OCI-LY7 (cell line): ENCODE measurements around the gene PIK3CG. TPM values are rescaled to one million over a fixed set of nuclear protein-coding genes. Genes with fewer than 3 reads are reported as not detected.

ENCODE experiments used
- BruUV-seq: library from RNA; stranded (reverse); fragments of 400-500 nt; replicated peaks from 2 replicates; lab custom pipeline; 2021; lab: Mats Ljungman, UMichigan
- CTCF ChIA-PET: fragments of 300-600 bp; sonication (Branson Sonifier 250); formaldehyde crosslinking; loops from one replicate; lab custom pipeline; 2022; ENCODE audit warnings: antibody characterized with exemption; ENCODE audit not compliant: unreplicated experiment; lab: Charles Lee
- POLR2A ChIA-PET: fragments of 300-600 bp; sonication (Branson Sonifier 250); formaldehyde crosslinking; loops from one replicate; lab custom pipeline; 2022; ENCODE audit warnings: antibody characterized with exemption; lab: Charles Lee
- DNase-seq: peaks from one replicate; pipeline ENCODE4 v3.0.0-alpha.2; 2015; ENCODE audit warnings: low spot score
- H2AFZ ChIP-seq: fragments of 200-600 bp; sonication (generic), shearing (Covaris generic); 2 replicates; pipeline ENCODE4 v1.6.1; 2014; ENCODE audit warnings: mild to moderate bottlenecking, antibody characterized with exemption, low read length, moderate library complexity
- H3K27ac ChIP-seq: fragments of 200-600 bp; sonication (generic); 2 replicates; pipeline ENCODE4 v1.5.1; 2014; ENCODE audit warnings: mixed run types, low read depth, mild to moderate bottlenecking, moderate library complexity, low read length, inconsistent platforms; ENCODE audit not compliant: poor library complexity, severe bottlenecking
- H3K36me3 ChIP-seq: fragments of 200-600 bp; sonication (generic); 2 replicates; pipeline ENCODE4 v1.6.1; 2014; ENCODE audit warnings: mild to moderate bottlenecking, antibody characterized with exemption, low read length, moderate library complexity, mixed read lengths; ENCODE audit not compliant: insufficient read depth
- H3K4me1 ChIP-seq: fragments of 200-600 bp; sonication (generic); 2 replicates; pipeline ENCODE4 v1.5.1; 2014; ENCODE audit warnings: mild to moderate bottlenecking, low read length; ENCODE audit not compliant: insufficient read depth, poor library complexity, severe bottlenecking
- H3K4me2 ChIP-seq: fragments of 200-600 bp; sonication (generic); 2 replicates; pipeline ENCODE4 v1.6.1; 2014; ENCODE audit warnings: mild to moderate bottlenecking, low read length
- H3K4me3 ChIP-seq: fragments of 200-600 bp; sonication (generic); 2 replicates; pipeline ENCODE4 v1.5.1; 2014; ENCODE audit warnings: mild to moderate bottlenecking, low read depth, low read length; ENCODE audit not compliant: poor library complexity, severe bottlenecking
- H3K79me2 ChIP-seq: fragments of 200-600 bp; sonication (generic); 2 replicates; pipeline ENCODE4 v1.6.1; 2016; ENCODE audit warnings: low read depth, mild to moderate bottlenecking, low read length, moderate library complexity, mixed read lengths; ENCODE audit not compliant: insufficient read depth
- H3K9me2 ChIP-seq: fragments of 200-600 bp; sonication (generic); 2 replicates; pipeline ENCODE4 v1.6.1; 2016; ENCODE audit warnings: mild to moderate bottlenecking, low read length, mixed read lengths; ENCODE audit not compliant: insufficient read depth
- H3K9me3 ChIP-seq: fragments of 200-600 bp; sonication (generic); 2 replicates; pipeline ENCODE4 v1.6.1; 2014; ENCODE audit warnings: mild to moderate bottlenecking, mixed run types, low read length, mixed read lengths
- H4K20me1 ChIP-seq: fragments of 200-600 bp; sonication (generic); 2 replicates; pipeline ENCODE4 v1.6.1; 2014; ENCODE audit warnings: mild to moderate bottlenecking, antibody characterized with exemption, low read length, moderate library complexity, mixed read lengths; ENCODE audit not compliant: insufficient read depth
- CTCF ChIP-seq: fragments of 200-600 bp; sonication (generic); conservative IDR thresholded peaks from 2 replicates; pipeline ENCODE4 v1.5.1; 2014; ENCODE audit warnings: mild to moderate bottlenecking, antibody characterized with exemption, low read length, moderate library complexity, mixed read lengths
- EZH2phosphoT487 ChIP-seq: fragments of 200-600 bp; sonication (generic); IDR thresholded peaks from 2 replicates; pipeline ENCODE4 v1.6.1; 2018; ENCODE audit warnings: low read depth, borderline replicate concordance, mild to moderate bottlenecking, mixed run types, antibody characterized with exemption, low read length, moderate library complexity, mixed read lengths
- intact Hi-C: fragments of 100-400 bp; cut with micrococcal nuclease; formaldehyde crosslinking; loops from one replicate; pipeline ENCODE4 v1.10.0; 2022; ENCODE audit not compliant: unreplicated experiment
- total RNA-seq, 2 experiments: library from RNA; depleted of rRNA in 1 of 2; stranded (reverse); fragments of >200 nt in 1 of 2; shearing (Covaris generic) in 1 of 2; gene quantifications; 2 replicates each; pipeline ENCODE4 v1.2.3, GENCODE V29; 2014 to 2022

Gene PIK3CG
- total RNA-seq, 2 experiments from 2014 or later, result 22.8 to 47.2 TPM

- Histone ChIP-seq H3K9me3 (peaks cover under 1% of the 10 kb centered on the region; the same call in 1 of the 2 replicates), H3K4me2 (no peak overlapping the region), H3K9me2 (no peaks in the 10 kb centered on the region), H2AFZ (no peak overlapping the region), H3K4me3 (no peak overlapping the region), H3K36me3 (no peaks in the 10 kb centered on the region), H3K4me1 (peaks cover 25% of the 10 kb centered on the region), H4K20me1 (no peaks in the 10 kb centered on the region), H3K27ac (no peak overlapping the region), H3K79me2 (no peaks in the 10 kb centered on the region)
- intact Hi-C loops, result loop anchor here (10.0 kb wide), 1 partner anchor 931 kb away; no protein-coding TSS in a partner anchor
- POLR2A ChIA-PET, result interaction anchor here (0.5 to 1.4 kb wide), 4 partner anchors 99 to 1061 kb away, joined by 3 to 6 read pairs (median 4); no protein-coding TSS in a partner anchor
- DNase-seq, result no peak
- TF ChIP-seq CTCF (no peak), EZH2phosphoT487 (no peak)
- CTCF ChIA-PET, result no interaction called here
- BruUV-seq, result no TSS peak
Measured at GRCh38 chr7:106944035-106944665, 79.1 kb downstream of the PIK3CG start.

- no TSS peak for BruUV-seq
- no peak overlapping the region for H3K4me3 ChIP-seq
- no peak overlapping the region; the same call in 1 of the 2 replicates for H2AFZ ChIP-seq
- intact Hi-C loops, result loop anchor here (1.0 to 10.0 kb wide), 7 partner anchors 98 to 928 kb away; partner anchors contain the start of gene PRKAR2B
- no peaks in the 10 kb centered on the region for H3K9me2 ChIP-seq
- ChIA-PET CTCF (interaction anchor here (1.2 to 1.5 kb wide), 4 partner anchors 16 to 220 kb away, joined by 3 to 7 read pairs (median 4); no protein-coding TSS in a partner anchor), POLR2A (interaction anchor here (0.6 to 1.8 kb wide), 14 partner anchors 12 to 214 kb away, joined by 3 to 9 read pairs (median 4); no protein-coding TSS in a partner anchor)
- no peak overlapping the region for H3K27ac ChIP-seq
- H3K36me3 ChIP-seq, result no peaks in the 10 kb centered on the region
- H3K4me2 ChIP-seq, result no peak overlapping the region
- DNase-seq, result peak; percentile 92
- H3K9me3 ChIP-seq, result peaks cover 5% of the 10 kb centered on the region; the same call in 1 of the 2 replicates
- TF ChIP-seq EZH2phosphoT487 (no peak), CTCF (peak; percentile 99)
- H3K4me1 ChIP-seq, result peaks cover 18% of the 10 kb centered on the region
- no peaks in the 10 kb centered on the region for H4K20me1 ChIP-seq
- H3K79me2 ChIP-seq, result no peaks in the 10 kb centered on the region
Measured at GRCh38 chr7:106947244-106947728, 82.2 kb downstream of the PIK3CG start.
